NCI-H1417 (cell line): ENCODE results near the gene MPPED2.

ENCODE experiments used
- DNase-seq, 3 experiments: peaks; one replicate each; lab custom pipeline; 2025; lab: John Stamatoyannopoulos, UW

Gene MPPED2

GRCh38 chr11:30420233-30420787, 165.8 kb downstream of the MPPED2 start:
- DNase-seq, result no peak

- no peak for DNase-seq
Measured at GRCh38 chr11:30414806-30415205, 171.3 kb downstream of the MPPED2 start.

DNA sequence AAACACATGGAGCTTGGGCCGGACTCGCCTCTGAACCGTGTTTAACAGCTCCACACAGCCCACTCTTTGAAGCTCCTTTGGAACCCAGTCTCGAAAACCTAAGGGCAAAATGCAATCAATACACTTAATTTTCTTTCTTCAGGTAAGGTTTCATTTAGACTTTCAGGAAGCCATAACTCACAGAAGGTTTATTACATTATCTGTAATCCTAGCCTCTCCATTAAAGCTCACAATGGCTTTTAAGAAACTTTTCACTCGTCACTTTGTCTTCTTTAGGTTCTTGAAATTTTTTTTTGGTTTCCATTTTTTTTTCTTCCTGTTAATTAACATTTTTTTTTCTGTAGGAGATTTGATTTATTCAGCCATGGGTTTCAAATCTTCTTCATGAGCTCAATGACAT, 171.9 kb downstream of the MPPED2 start:
- DNase-seq, result no peak

- DNase-seq, result no peak
Measured at GRCh38 chr11:30412509-30412908, 173.6 kb downstream of the MPPED2 start.

GRCh38 chr11:30411383-30411782, 174.8 kb downstream of the MPPED2 start:
- DNase-seq, result no peak

- peak; percentile 7 to 43 (median 28) for DNase-seq
Measured at GRCh38 chr11:30406978-30407762, 179.0 kb downstream of the MPPED2 start.

DNA sequence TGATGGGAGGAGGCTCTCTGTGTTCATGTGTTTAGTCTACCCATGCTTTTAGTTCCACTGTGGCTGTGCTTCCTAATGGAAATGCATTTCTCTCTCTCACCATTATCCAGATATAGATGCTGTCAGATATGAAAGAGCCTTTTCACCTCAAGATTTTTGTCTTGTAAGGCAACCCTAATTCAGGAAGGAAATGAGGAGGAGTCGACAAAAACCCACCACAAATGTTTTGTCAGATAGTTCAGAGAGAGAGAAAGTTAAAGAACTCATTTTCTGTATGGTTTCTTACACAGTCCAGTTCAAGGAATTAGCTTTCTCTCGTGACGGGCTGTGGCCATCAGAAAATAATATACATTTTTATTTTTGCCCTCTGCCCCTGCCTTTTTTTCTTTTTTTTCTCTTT, 180.8 kb downstream of the MPPED2 start:
- DNase-seq, result no peak

DNA sequence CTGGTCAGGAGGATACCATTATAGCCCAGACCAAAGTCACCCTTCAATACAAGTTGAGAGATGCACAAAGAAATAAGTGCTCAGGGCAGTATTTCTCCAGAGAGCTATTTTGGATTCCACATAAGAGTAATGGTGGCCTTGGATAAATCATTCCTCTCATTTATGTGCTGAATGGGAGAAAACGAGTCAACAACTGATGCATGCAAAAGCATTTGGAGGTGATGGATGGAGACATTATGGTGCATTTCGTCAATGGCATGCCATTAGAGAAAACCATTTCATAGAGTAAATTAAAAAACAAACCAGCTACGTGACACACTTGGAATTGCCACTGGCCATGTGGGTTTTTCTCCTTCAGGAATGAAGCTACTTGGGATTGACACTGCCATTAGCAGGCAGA, 182.0 kb downstream of the MPPED2 start:
- no peak for DNase-seq

DNA sequence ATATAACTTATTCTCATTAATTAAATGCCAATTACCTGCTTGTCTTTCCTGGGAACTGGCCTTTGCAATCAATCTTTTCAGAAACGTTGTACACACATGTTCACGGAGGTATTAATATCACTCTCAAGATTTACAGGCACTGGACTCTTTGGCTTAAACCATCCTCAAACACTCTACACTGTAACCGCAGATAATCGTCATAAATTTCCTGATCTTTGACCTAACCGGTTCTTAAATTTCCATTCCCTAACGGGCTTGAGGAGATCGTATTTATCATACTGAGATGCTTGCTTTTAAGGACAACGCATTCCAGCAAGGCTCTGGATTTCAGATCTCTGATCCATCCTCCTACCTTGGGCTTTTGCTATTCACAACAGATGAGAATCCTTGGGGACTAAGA, 190.4 kb downstream of the MPPED2 start:
- DNase-seq, result peak in 1 of 3 experiments; percentile 64

GRCh38 chr11:30393012-30393411, 193.1 kb downstream of the MPPED2 start:
- DNase-seq, result no peak

GRCh38 chr11:30392221-30392784, 193.8 kb downstream of the MPPED2 start:
- DNase-seq, result peak in 1 of 3 experiments; percentile 3

DNA sequence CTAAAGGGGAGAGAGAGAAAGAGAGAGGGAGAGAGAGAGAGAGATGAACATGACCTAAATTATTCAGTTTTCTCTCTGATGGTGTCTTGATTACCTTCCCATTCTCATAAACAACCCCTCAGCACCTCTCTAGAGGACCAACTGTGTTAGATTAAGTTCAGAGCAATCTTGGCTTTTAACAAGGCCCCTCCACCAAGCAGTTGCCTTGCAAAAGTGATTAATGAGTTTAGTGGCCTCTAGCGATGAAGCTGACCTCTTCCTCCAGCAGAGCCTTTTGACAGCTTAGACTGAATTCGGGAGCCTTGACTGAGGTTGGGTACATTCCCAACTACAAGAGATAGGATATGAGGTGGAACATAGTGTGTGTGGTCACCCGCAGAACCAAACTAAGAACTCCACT, 197.2 kb downstream of the MPPED2 start:
- no peak for DNase-seq

GRCh38 chr11:30387891-30388861, 198.0 kb downstream of the MPPED2 start:
- DNase-seq, result peak in 2 of 3 experiments; percentile 45 to 62

DNA sequence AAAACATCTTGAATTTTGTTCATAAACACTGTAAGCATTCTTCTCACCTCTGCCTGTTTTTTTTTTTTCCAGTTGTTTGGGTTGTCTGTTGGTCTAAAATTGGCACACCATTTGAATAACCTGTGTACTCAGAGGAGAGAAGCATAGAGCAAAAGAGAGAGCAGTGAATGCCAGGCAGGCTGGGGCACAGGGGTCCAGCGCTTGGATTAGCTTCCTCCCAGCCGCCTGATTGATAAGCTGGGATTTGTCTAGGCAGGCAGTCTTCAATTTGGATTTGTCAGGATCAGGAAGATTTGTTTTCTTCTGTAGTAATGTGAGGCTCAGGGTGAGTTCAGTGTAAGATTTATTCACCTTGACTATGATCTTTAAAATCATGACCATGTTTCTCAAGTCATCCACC, 204.3 kb downstream of the MPPED2 start:
- no peak for DNase-seq

- no peak for DNase-seq
Measured at GRCh38 chr11:30380846-30381245, 205.3 kb downstream of the MPPED2 start.

GRCh38 chr11:30377347-30377746, 208.8 kb downstream of the MPPED2 start:
- no peak for DNase-seq

DNA sequence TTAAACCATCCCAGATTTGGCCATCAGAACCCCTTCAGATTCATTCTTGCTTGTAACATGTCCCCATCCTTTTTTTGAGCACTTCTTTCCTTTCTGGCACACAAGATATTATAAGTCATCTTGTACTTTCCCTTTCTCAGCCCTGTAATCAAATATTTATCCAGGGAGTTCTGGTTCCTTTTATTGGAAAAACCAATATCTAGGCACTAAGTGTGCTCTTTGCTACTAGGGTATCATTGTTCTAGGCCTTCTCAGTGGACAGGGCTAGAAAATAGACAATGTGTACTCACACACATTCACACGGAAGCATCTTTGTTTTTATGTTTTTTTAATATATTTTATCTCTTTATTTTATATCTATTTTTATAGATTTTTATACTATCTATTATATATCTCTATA, 216.0 kb downstream of the MPPED2 start:
- DNase-seq, result no peak

DNA sequence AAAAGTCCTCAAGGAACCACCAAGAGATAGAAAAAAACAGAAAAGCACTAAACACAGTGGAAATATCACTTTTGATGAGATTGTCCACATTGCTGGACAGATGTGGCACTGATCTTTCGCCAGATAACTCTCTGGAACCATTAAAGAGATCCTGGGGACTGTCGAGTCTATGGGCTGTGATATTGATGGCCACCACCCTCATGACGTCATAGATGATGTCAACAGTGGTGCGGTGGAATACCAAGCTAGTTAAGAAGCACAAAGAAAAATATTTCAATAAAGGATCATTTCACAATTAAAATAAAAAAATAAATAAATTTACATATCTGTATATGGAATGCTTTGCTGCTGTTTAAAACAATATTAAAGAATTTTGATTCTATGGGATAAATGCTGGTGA, 217.8 kb downstream of the MPPED2 start:
- DNase-seq, result no peak

- peak in 1 of 3 experiments; percentile 5 for DNase-seq
Measured at GRCh38 chr11:30365793-30366517, 220.2 kb downstream of the MPPED2 start.

- peak in 1 of 3 experiments; percentile 30 for DNase-seq
Measured at GRCh38 chr11:30364837-30365482, 221.2 kb downstream of the MPPED2 start.
